ENCODE data around the gene ANXA3. TPM values are rescaled to one million over a fixed set of nuclear protein-coding genes. Genes with fewer than 3 reads are reported as not detected.

ANXA3 gene
- total and polyA plus RNA-seq, 2 donors (not counting 3 experiments of a cell fraction or from before 2014, with no cell fraction given) = 52.9 to 78.4 TPM

GRCh38 chr4:78629991-78630541 is 78.5 kb downstream of the ANXA3 start:
- BruUV-seq (replicated peaks) = no TSS peak
- Histone ChIP-seq H3K36me3 (ENCODE audit: control insufficient read depth in 2 of 2, extremely low read depth in 1 of 2, insufficient read depth in 2 of 2, low read length in 2 of 2) (no peaks in the 10 kb centered on the region), H3K79me2 (ENCODE audit: control insufficient read depth, insufficient read depth, low read length) (no peaks in the 10 kb centered on the region), H3K27me3 (ENCODE audit: control insufficient read depth in 2 of 2, insufficient read depth in 2 of 2, low read length in 2 of 2) (no peaks in the 10 kb centered on the region), H3K4me3 (replicated peaks in 1 of 3; ENCODE audit: insufficient read depth in 1 of 3, low read depth in 1 of 3, low read length in 3 of 3) (no peak overlapping the region), H2AFZ (ENCODE audit: low read depth, low read length) (no peak overlapping the region), H3K4me2 (ENCODE audit: insufficient read depth, low read length) (no peak overlapping the region), H3K9ac (replicated peaks; ENCODE audit: extremely low read depth, insufficient read depth, low read length) (no peak overlapping the region), H3K27ac (ENCODE audit: insufficient read depth, low read depth, low read length) (no peak overlapping the region), H3K9me3 (replicated peaks; ENCODE audit: control insufficient read depth, insufficient read depth, low read length) (no peaks in the 10 kb centered on the region), H3K9me1 (replicated peaks; ENCODE audit: control insufficient read depth, extremely low read depth, insufficient read depth, low read length) (no peaks in the 10 kb centered on the region), H4K20me1 (replicated peaks; ENCODE audit: control insufficient read depth, extremely low read depth, insufficient read depth, low read length) (no peaks in the 10 kb centered on the region), H3K4me1 (ENCODE audit: control insufficient read depth, extremely low read depth, insufficient read depth, low read length) (no peaks in the 10 kb centered on the region)
- no peak for DNase-seq (ENCODE audit: low read depth, low spot score)
- TF ChIP-seq POLR2A (IDR thresholded peaks at IDR 0.05; ENCODE audit: low read depth, low read length) = no peak
- TF ChIP-seq FOS (IDR thresholded peaks at IDR 0.05; ENCODE audit: borderline replicate concordance, insufficient read depth, low read length) = no peak
- TF ChIP-seq MYC (IDR thresholded peaks at IDR 0.05; ENCODE audit: low read depth, low read length) = no peak
- TF ChIP-seq, protein P1, sequence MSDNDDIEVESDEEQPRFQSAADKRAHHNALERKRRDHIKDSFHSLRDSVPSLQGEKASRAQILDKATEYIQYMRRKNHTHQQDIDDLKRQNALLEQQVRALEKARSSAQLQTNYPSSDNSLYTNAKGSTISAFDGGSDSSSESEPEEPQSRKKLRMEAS (IDR thresholded peaks at IDR 0.05; ENCODE audit: insufficient read depth, insufficient read length) = no peak
- no peak for TF ChIP-seq EZH2 (IDR thresholded peaks at IDR 0.05; ENCODE audit: borderline replicate concordance, low read depth, low read length, severe bottlenecking)
- TF ChIP-seq GATA2 (IDR thresholded peaks at IDR 0.05; ENCODE audit: insufficient read depth, insufficient read length, low read depth, low read length) = no peak
- no peak for TF ChIP-seq CTCF (IDR thresholded peaks at IDR 0.05; ENCODE audit: extremely low read depth in 1 of 2, insufficient read depth in 1 of 2, low read depth in 1 of 2, low read length in 2 of 2)
- TF ChIP-seq POLR2AphosphoS5 (IDR thresholded peaks at IDR 0.05; ENCODE audit: insufficient read depth, low read depth, low read length) = no peak
- no peak for TF ChIP-seq JUN (IDR thresholded peaks at IDR 0.05; ENCODE audit: borderline replicate concordance, insufficient read depth, insufficient read length, low read depth)
- FAIRE-seq = no peak
- ChIA-PET CTCF (interaction anchor here (3.0 kb wide), 1 partner anchor 14 kb away, joined by 11 read pairs; no protein-coding TSS in a partner anchor), POLR2A (no interaction called here)
- intact Hi-C loops (cut with micrococcal nuclease) (no loop called here), dilution Hi-C loops (cut with MboI; ENCODE audit: extremely low pct_ligation_motif_present, low sequenced_read_pairs) (no loop called here)
